Femur (tissue), 1 donor: ENCODE data around the gene FAM53A.
"Not testable (repeated sequence)": the region's sequence is repeated elsewhere in the genome, so short reads cannot be mapped to it uniquely, and the experiment has no call there.

Source experiments
- DNase-seq: peaks from one replicate; pipeline ENCODE4 v3.0.0-alpha.2; 2017

FAM53A gene

GRCh38 chr4:1716065-1716945 lies 32.2 kb upstream of the FAM53A start:
- peak; percentile 21 for DNase-seq

- peak; percentile 62 for DNase-seq
Observed at GRCh38 chr4:1715002-1715758, 31.1 kb upstream of the FAM53A start.

- DNase-seq: no peak
Observed at GRCh38 chr4:1714303-1715001, 30.3 kb upstream of the FAM53A start.

GRCh38 chr4:1713003-1713851 lies 29.1 kb upstream of the FAM53A start:
- DNase-seq: no peak

GRCh38 chr4:1712216-1713002 lies 28.3 kb upstream of the FAM53A start, which contains the start of gene SLBP:
SLBP (minus strand) TSS chr4:1712319; CDS start chr4:1712188, 131 bp downstream.
- peak; percentile 96 for DNase-seq

GRCh38 chr4:1711571-1712215 lies 27.6 kb upstream of the FAM53A start:
- DNase-seq: peak; percentile 59

- no peak for DNase-seq
Observed at GRCh38 chr4:1711055-1711570, 27.0 kb upstream of the FAM53A start.

GRCh38 chr4:1708581-1708980 lies 24.5 kb upstream of the FAM53A start:
- DNase-seq: no peak

- DNase-seq: no peak
Observed at GRCh38 chr4:1706358-1706757, 22.2 kb upstream of the FAM53A start.

- DNase-seq: no peak
Observed at GRCh38 chr4:1705732-1706131, 21.6 kb upstream of the FAM53A start.

- DNase-seq: no peak
Observed at GRCh38 chr4:1703867-1704266, 19.8 kb upstream of the FAM53A start.

GRCh38 chr4:1701671-1702070 lies 17.6 kb upstream of the FAM53A start:
- not testable (repeated sequence) for DNase-seq

- DNase-seq: peak; percentile 89
Observed at GRCh38 chr4:1695913-1696312, 11.8 kb upstream of the FAM53A start.

- DNase-seq: peak; percentile 79
Observed at GRCh38 chr4:1693131-1693896, 9.2 kb upstream of the FAM53A start.

- DNase-seq: no peak
Observed at GRCh38 chr4:1691737-1692373, 7.7 kb upstream of the FAM53A start.

GRCh38 chr4:1690698-1691097 lies 6.6 kb upstream of the FAM53A start:
- DNase-seq: no peak

- no peak for DNase-seq
Observed at GRCh38 chr4:1686440-1687036, 2.4 kb upstream of the FAM53A start.

GRCh38 chr4:1685235-1686150 lies 1.4 kb upstream of the FAM53A start:
- DNase-seq: no peak
